ENCODE measurements around the gene ARHGAP6.

ARHGAP6 gene

GRCh38 chrX:11111037-11111851, 554.5 kb downstream of the ARHGAP6 start, which contains the start of gene HCCS:
Gene HCCS (plus strand): TSS chrX:11111332. CDS start chrX:11112061, 729 bp downstream.
- no peak for TF ChIP-seq CTCF (IDR thresholded peaks at IDR 0.05; ENCODE audit: borderline replicate concordance, insufficient read depth, low read depth, low read length)
- H3K4me3 ChIP-seq (ENCODE audit: low read depth, low read length), result peak within 1 kb of the TSS; percentile 74

GRCh38 chrX:11109968-11110367, 555.8 kb downstream of the ARHGAP6 start:
- H3K4me3 ChIP-seq (ENCODE audit: low read depth, low read length), result no peak overlapping the region
- TF ChIP-seq CTCF (IDR thresholded peaks at IDR 0.05; ENCODE audit: borderline replicate concordance, insufficient read depth, low read depth, low read length), result no peak

- no peak for TF ChIP-seq CTCF (IDR thresholded peaks at IDR 0.05; ENCODE audit: borderline replicate concordance, insufficient read depth, low read depth, low read length)
- no peak overlapping the region for H3K4me3 ChIP-seq (ENCODE audit: low read depth, low read length)
These were observed 557.3 kb downstream of the ARHGAP6 start for GRCh38 chrX:11108253-11108941.

- TF ChIP-seq CTCF (IDR thresholded peaks at IDR 0.05; ENCODE audit: borderline replicate concordance, insufficient read depth, low read depth, low read length), result no peak
- H3K4me3 ChIP-seq (ENCODE audit: low read depth, low read length), result no peak overlapping the region
These were observed 560.6 kb downstream of the ARHGAP6 start for GRCh38 chrX:11105080-11105479.

GRCh38 chrX:11103751-11104150, 562.0 kb downstream of the ARHGAP6 start:
- H3K4me3 ChIP-seq (ENCODE audit: low read depth, low read length), result no peak overlapping the region
- TF ChIP-seq CTCF (IDR thresholded peaks at IDR 0.05; ENCODE audit: borderline replicate concordance, insufficient read depth, low read depth, low read length), result no peak

GRCh38 chrX:11103006-11103405, 562.7 kb downstream of the ARHGAP6 start:
- no peak for TF ChIP-seq CTCF (IDR thresholded peaks at IDR 0.05; ENCODE audit: borderline replicate concordance, insufficient read depth, low read depth, low read length)

More at GRCh38 chrX:11103006-11103405, 562.7 kb downstream of the ARHGAP6 start:
- H3K4me3 ChIP-seq (ENCODE audit: low read depth, low read length), result no peak overlapping the region

Data from GM12875 (cell line).